Heart left ventricle (tissue), 13 donors: ENCODE data around the gene RHBDL3.

Source experiments
- POLR2A ChIP-seq, 2 donors: fragments of 450-650 bp; IDR thresholded peaks; one replicate each; pipeline ENCODE4 v1.6.1; 2017; ENCODE audit warnings: antibody characterized with exemption in 2 of 2, mild to moderate bottlenecking in 2 of 2, moderate library complexity in 2 of 2
- TF ChIP-seq, protein P1 (sequence below), 12 donors: fragments of 200-600 bp; sonication (generic) in 4 of 12; IDR thresholded peaks; one replicate each; pipeline versions ENCODE4 v1.5.0 to v1.8.0; 2018 to 2022; ENCODE audit warnings: antibody characterized with exemption in 12 of 12, mild to moderate bottlenecking in 5 of 12
- donor health status: ischemic (EF 13 %, LVEDD 7.1; RV severe dilation, severe dysfunction).
- donor health status: DM: no; HTN: yes; CAD: no.
- donor health status: DM: no; HTN: no; CAD: no.
- donor health status: ischemic (EF 25% LVEDD 6.9; RV normal size, moderate dysfunction).
- donor health status: ischemic (EF 25% LVEDD 5.7; RV mildly dilated, moderate dysfunction).
- donor health status: ischemic (EF 35%, LVEDD 5.7; RV mildly dilated, moderate dysfunction).
- donor health status: nonischemic (EF 11% LVEDD 7.7; RV severe dilation, severe dysfunction).
- donor health status: DM: yes; HTN: yes; CAD: no.
- donor health status: PGD.
- donor health status: ischemic (EF 29% LVEDD 5.4; RV normal size, mild dysfunction).
- donor health status: nonischemic (EF 23%, LVEDD 6.1; RV moderate dilation, normal function).

DNA sequence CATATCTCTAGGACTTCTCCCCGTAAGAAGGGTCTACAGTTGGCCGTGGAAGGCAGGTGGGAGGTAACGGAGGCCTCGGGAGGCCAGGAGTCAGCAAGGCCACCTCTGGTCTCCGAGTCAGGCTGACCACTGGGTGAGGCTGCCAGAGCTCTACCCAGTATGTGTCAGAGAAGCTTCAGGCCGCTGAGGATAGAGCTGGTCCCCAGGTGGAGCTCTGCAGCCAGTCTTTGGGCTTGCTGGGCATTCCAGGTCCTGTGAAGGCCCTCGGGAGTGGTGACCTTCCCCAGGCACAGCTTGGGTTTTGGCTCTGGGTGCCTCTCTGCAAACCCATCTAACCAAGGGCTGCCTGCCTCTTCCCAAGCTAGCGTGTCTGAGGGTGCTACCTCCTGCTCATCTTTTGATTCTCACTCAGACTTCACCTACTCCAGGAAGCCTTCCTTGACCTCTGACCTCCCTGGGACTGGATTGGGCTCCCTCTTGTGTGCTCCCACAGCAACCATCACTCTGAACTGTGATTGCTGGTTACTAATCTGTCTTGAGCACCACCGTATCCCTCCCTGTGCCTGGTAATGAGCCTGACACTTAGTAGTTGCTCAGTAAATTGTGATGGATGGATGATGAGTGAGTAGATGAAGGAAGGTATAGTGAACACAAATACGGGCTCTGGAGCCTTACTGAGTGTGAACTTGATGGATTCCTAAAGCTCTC, 22.3 kb downstream of the RHBDL3 start:
- no peak for TF ChIP-seq POLR2A (IDR thresholded peaks at IDR 0.05)
- TF ChIP-seq, protein P1, sequence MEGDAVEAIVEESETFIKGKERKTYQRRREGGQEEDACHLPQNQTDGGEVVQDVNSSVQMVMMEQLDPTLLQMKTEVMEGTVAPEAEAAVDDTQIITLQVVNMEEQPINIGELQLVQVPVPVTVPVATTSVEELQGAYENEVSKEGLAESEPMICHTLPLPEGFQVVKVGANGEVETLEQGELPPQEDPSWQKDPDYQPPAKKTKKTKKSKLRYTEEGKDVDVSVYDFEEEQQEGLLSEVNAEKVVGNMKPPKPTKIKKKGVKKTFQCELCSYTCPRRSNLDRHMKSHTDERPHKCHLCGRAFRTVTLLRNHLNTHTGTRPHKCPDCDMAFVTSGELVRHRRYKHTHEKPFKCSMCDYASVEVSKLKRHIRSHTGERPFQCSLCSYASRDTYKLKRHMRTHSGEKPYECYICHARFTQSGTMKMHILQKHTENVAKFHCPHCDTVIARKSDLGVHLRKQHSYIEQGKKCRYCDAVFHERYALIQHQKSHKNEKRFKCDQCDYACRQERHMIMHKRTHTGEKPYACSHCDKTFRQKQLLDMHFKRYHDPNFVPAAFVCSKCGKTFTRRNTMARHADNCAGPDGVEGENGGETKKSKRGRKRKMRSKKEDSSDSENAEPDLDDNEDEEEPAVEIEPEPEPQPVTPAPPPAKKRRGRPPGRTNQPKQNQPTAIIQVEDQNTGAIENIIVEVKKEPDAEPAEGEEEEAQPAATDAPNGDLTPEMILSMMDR (IDR thresholded peaks at IDR 0.05): no peak
